ENCODE measurements around the gene USP34. TPM values are rescaled to one million over a fixed set of nuclear protein-coding genes. Genes with fewer than 3 reads are reported as not detected.
A peak's percentile ranks its signal among the peaks of the same experiment; 100 is the strongest.

USP34 gene
- total RNA-seq, 1 experiment from 2014 or later: 91.4 TPM

GRCh38 chr2:61281321-61281720 lies 189.6 kb downstream of the USP34 start:
- no peaks in the 10 kb centered on the region for H3K27me3 ChIP-seq (ENCODE audit: control insufficient read depth, insufficient read depth, low read length)
- intact Hi-C loops (cut with micrococcal nuclease; ENCODE audit: unreplicated experiment): no loop called here
- in situ Hi-C loops (cut with HindIII; ENCODE audit: low pct_unique_long_range_greater_than_20kb, low sequenced_read_pairs): no loop called here
- no TSS peak for BruUV-seq (replicated peaks)
- ChIA-PET CTCF (no interaction called here), POLR2A (no interaction called here)
- 0 out of 2 replicates have a peak, but pooled peaks cover 2% of the 10 kb centered on the region for H3K4me1 ChIP-seq (ENCODE audit: control insufficient read depth, insufficient read depth, low read length)
- no peak for ATAC-seq
- H3K4me3 ChIP-seq (ENCODE audit: low read depth in 2 of 2, low read length in 2 of 2): no peak overlapping the region
- TF ChIP-seq POLR2AphosphoS5 (IDR thresholded peaks at IDR 0.05; ENCODE audit: low read depth, low read length): no peak
- TF ChIP-seq REST (IDR thresholded peaks at IDR 0.05; ENCODE audit: insufficient read depth in 1 of 2, low read depth in 2 of 2, low read length in 1 of 2): no peak
- no peak for TF ChIP-seq SIN3A (IDR thresholded peaks at IDR 0.05; ENCODE audit: borderline replicate concordance, insufficient read depth, low read depth, low read length)
- TF ChIP-seq CTCF (IDR thresholded peaks at IDR 0.05): no peak
- no peak for TF ChIP-seq TCF7L2 (IDR thresholded peaks at IDR 0.05; ENCODE audit: low read depth, low read length)
- H3K36me3 ChIP-seq (ENCODE audit: control insufficient read depth, insufficient read depth, low read length): peaks cover 23% of the 10 kb centered on the region
- no peaks in the 10 kb centered on the region for H3K9me3 ChIP-seq (ENCODE audit: control insufficient read depth, insufficient read depth, low read depth, low read length)
- no peak overlapping the region for H3K27ac ChIP-seq (ENCODE audit: low read length)
- no peak for DNase-seq (ENCODE audit: low read depth, low spot score)

GRCh38 chr2:61277756-61278155 lies 193.1 kb downstream of the USP34 start:
- intact Hi-C loops (cut with micrococcal nuclease; ENCODE audit: unreplicated experiment) (no loop called here), in situ Hi-C loops (cut with HindIII; ENCODE audit: low pct_unique_long_range_greater_than_20kb, low sequenced_read_pairs) (no loop called here)
- DNase-seq (ENCODE audit: low read depth, low spot score): no peak
- BruUV-seq (replicated peaks): TSS peak; percentile 29
- H3K4me3 ChIP-seq (ENCODE audit: low read depth in 2 of 2, low read length in 2 of 2): no peak overlapping the region
- CTCF ChIA-PET: no interaction called here
- POLR2A ChIA-PET: no interaction called here
- peaks cover 18% of the 10 kb centered on the region for H3K36me3 ChIP-seq (ENCODE audit: control insufficient read depth, insufficient read depth, low read length)
- H3K4me1 ChIP-seq (ENCODE audit: control insufficient read depth, insufficient read depth, low read length): no peaks in the 10 kb centered on the region
- H3K27ac ChIP-seq (ENCODE audit: low read length): no peak overlapping the region
- TF ChIP-seq POLR2AphosphoS5 (IDR thresholded peaks at IDR 0.05; ENCODE audit: low read depth, low read length) (no peak), REST (IDR thresholded peaks at IDR 0.05; ENCODE audit: insufficient read depth in 1 of 2, low read depth in 2 of 2, low read length in 1 of 2) (no peak), TCF7L2 (IDR thresholded peaks at IDR 0.05; ENCODE audit: low read depth, low read length) (no peak), SIN3A (IDR thresholded peaks at IDR 0.05; ENCODE audit: borderline replicate concordance, insufficient read depth, low read depth, low read length) (no peak), CTCF (IDR thresholded peaks at IDR 0.05) (no peak)
- no peak for ATAC-seq
- no peaks in the 10 kb centered on the region for H3K27me3 ChIP-seq (ENCODE audit: control insufficient read depth, insufficient read depth, low read length)
- H3K9me3 ChIP-seq (ENCODE audit: control insufficient read depth, insufficient read depth, low read depth, low read length): no peaks in the 10 kb centered on the region
